ENCODE results near the gene SLC17A6.

Gene SLC17A6

DNA sequence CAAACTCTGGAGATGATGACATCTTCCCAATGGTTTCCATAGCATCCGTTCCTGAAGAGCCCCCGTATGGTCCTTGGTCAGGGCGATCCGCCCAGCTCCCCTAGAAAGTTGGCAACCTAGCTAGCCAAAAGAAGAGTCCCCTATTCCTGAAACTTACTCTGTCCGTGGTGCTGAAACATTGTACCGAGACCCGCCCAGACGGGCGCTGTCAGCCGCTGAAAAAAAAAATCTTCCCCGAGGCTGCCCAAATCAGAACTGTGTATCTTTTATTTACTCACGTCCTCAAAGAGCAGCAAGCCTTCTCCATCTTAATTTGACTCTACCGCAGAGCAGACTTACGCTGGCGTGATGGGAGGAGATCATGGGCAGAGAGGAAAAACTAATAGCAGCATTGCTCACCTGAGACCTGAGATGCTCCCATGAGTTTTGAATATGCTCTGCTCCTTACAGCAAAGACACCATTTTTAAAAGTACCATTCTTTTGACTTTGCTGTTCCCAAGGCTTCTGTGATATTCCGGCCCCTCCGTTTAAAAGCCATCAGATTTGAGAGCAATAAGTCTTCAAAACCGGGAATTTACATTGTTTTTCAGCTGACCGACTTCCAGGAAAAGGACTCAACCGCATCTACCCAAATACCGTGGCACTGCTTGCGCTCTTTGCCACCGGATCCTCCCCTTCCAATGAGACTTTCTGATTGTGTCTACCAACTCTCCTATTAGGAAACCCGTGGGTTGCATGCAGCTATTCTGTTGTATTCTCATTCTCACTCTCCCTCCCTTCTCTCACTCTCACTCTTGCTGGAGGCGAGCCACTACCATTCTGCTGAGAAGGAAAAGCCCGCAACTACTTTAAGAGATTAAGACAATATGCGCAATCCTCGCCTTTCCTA lies at the start of gene SLC17A6:
Gene SLC17A6, plus strand, starts transcription at position 786 of the 890 bp plus-strand sequence. CDS start 153 bp downstream, outside the sequence.
- no peak within 1 kb of the TSS for H3K27ac ChIP-seq
- DNase-seq (ENCODE audit: low spot score): no peak
- no peak within 1 kb of the TSS for H3K4me3 ChIP-seq
- TF ChIP-seq CTCF (IDR thresholded peaks at IDR 0.05): no peak

DNA sequence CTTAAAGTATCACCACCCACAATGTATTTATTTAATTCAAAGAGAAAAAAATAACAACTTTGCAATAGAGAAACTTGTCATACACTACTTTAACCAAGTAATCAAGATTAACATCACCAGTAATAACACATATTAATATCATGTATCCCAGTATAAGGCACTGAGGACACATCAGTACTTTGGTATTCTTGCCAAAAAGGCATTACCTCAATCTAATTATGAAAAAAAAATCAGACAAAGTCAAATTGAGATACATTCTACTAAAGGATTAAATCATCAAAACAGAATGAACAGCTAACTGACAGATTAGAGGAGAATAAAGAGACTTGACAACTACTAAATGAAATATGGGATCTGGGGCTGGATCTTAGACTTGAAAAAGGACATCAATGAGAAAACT lies 35.8 kb upstream of the SLC17A6 start:
- DNase-seq (ENCODE audit: low spot score): no peak
- H3K4me3 ChIP-seq: no peak overlapping the region
- no peak overlapping the region for H3K27ac ChIP-seq
- no peak for TF ChIP-seq CTCF (IDR thresholded peaks at IDR 0.05)

- TF ChIP-seq CTCF (IDR thresholded peaks at IDR 0.05): peak; percentile 40
- H3K4me3 ChIP-seq: no peak overlapping the region
- no peak overlapping the region for H3K27ac ChIP-seq
- no peak for DNase-seq (ENCODE audit: low spot score)
Observed at GRCh38 chr11:22304337-22304961, 33.7 kb upstream of the SLC17A6 start.

- DNase-seq (ENCODE audit: low spot score): no peak
- Histone ChIP-seq H3K4me3 (no peak overlapping the region), H3K27ac (no peak overlapping the region)
- no peak for TF ChIP-seq CTCF (IDR thresholded peaks at IDR 0.05)
Observed at GRCh38 chr11:22317656-22318055, 20.5 kb upstream of the SLC17A6 start.

DNA sequence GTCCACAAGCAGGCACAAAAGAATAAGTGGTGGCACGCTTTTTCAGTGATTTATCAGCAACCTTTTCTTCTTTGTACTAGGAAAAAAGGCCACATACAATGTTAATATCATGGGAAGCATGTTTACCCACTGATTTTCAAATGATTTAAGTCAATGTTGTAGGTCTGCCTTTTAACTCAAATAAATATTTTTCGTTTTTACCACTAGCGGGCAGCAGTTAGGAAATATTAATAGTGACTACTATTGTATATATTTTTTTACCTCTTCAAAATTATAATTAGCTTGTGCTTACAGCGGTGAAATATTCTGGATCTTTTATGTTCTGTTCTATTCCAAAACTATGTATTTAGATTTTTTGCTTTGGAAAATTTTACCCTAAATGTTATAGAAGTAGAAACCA lies 6.4 kb upstream of the SLC17A6 start:
- TF ChIP-seq CTCF (IDR thresholded peaks at IDR 0.05): no peak
- Histone ChIP-seq H3K27ac (no peak overlapping the region), H3K4me3 (no peak overlapping the region)
- no peak for DNase-seq (ENCODE audit: low spot score)

GRCh38 chr11:22336587-22336986 lies 1.6 kb upstream of the SLC17A6 start:
- no peak overlapping the region for H3K27ac ChIP-seq
- no peak for DNase-seq (ENCODE audit: low spot score)
- no peak for TF ChIP-seq CTCF (IDR thresholded peaks at IDR 0.05)
- no peak overlapping the region for H3K4me3 ChIP-seq

DNA sequence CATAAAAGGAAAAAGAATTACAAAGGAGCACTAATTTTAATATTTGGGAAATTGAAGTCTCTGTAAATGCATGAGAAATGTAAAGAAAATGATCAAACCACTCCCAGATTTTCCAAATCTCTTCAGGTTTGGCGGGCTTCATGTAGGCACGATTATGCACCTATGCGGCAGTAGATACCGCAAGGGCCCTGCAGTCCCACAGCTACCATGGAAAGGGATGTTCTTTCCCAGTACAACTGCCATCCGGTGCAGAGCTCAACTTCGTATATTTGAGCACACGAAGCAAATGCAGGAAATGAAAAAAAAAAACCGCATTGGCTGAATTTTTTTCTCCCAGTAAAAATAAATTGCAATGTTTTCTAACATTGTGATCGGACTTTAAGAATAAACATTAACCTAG lies 1.4 kb downstream of the SLC17A6 start:
- H3K27ac ChIP-seq: no peak overlapping the region
- TF ChIP-seq CTCF (IDR thresholded peaks at IDR 0.05): no peak
- H3K4me3 ChIP-seq: no peak overlapping the region
- no peak for DNase-seq (ENCODE audit: low spot score)
